IMR-90 (cell line): ENCODE measurements around the gene MS4A5. TPM values are rescaled to one million over a fixed set of nuclear protein-coding genes. Genes with fewer than 3 reads are reported as not detected.

Experiments
- ATAC-seq: fragments of 200-7000 bp; cut with Tn5 transposase; 2 replicates; pipeline ENCODE4 v1.9.1; 2020; ENCODE audit warnings: low read depth, mild to moderate bottlenecking, moderate library complexity
- BruUV-seq: library from RNA; stranded (reverse); fragments of 400-500 nt; replicated peaks from 2 replicates; lab custom pipeline; 2021; lab: Mats Ljungman, UMichigan
- CTCF ChIA-PET: fragments of 300-600 bp; formaldehyde crosslinking; extraction: SDS; loops from one replicate; lab custom pipeline; 2021; ENCODE audit warnings: antibody characterized with exemption; lab: Yijun Ruan, JAX
- POLR2A ChIA-PET: fragments of 300-600 bp; sonication (Branson Sonifier 250); formaldehyde crosslinking; loops from one replicate; lab custom pipeline; 2022; ENCODE audit warnings: antibody characterized with exemption; ENCODE audit not compliant: unreplicated experiment; lab: Charles Lee
- DNase-seq: peaks from one replicate; pipeline ENCODE4 v3.0.0; 2013
- H2AFZ ChIP-seq: replicated peaks from 2 replicates; pipeline ENCODE3; 2013; ENCODE audit warnings: low read length, mild to moderate bottlenecking; ENCODE audit not compliant: poor library complexity
- H2AK5ac ChIP-seq: 2 replicates; pipeline ENCODE4 v1.6.1; 2013; ENCODE audit warnings: low read depth, low read length, inconsistent platforms
- H2AK9ac ChIP-seq: replicated peaks from 2 replicates; pipeline ENCODE3; 2013; ENCODE audit warnings: mild to moderate bottlenecking, low read depth, low read length, moderate library complexity; ENCODE audit not compliant: poor library complexity
- H2BK120ac ChIP-seq: 2 replicates; pipeline ENCODE4 v1.6.1; 2013; ENCODE audit warnings: low read depth, low read length, inconsistent platforms
- H2BK15ac ChIP-seq: 3 replicates; pipeline ENCODE4 v1.6.1; 2013; ENCODE audit warnings: low read depth, low read length, inconsistent platforms
- H2BK20ac ChIP-seq: 2 replicates; pipeline ENCODE4 v1.6.1; 2013; ENCODE audit warnings: low read depth, mild to moderate bottlenecking, inconsistent platforms, low read length, moderate library complexity
- H2BK5ac ChIP-seq: 2 replicates; pipeline ENCODE4 v1.6.1; 2013; ENCODE audit warnings: mild to moderate bottlenecking, low read depth, low read length, inconsistent platforms; ENCODE audit not compliant: poor library complexity, severe bottlenecking
- H3K14ac ChIP-seq: replicated peaks from 2 replicates; pipeline ENCODE4 v1.6.1; 2013; ENCODE audit warnings: low read depth, low read length, inconsistent platforms
- H3K18ac ChIP-seq: 2 replicates; pipeline ENCODE4 v1.6.1; 2013; ENCODE audit warnings: low read depth, low read length, control low read depth
- H3K23ac ChIP-seq: 2 replicates; pipeline ENCODE4 v1.6.1; 2013; ENCODE audit warnings: low read depth, low read length, inconsistent platforms
- H3K27ac ChIP-seq: 2 replicates; pipeline ENCODE4 v1.5.1; 2013; ENCODE audit warnings: mild to moderate bottlenecking, control low read depth, low read length; ENCODE audit not compliant: insufficient read depth
- H3K27me3 ChIP-seq: 2 replicates; pipeline ENCODE4 v1.6.1; 2013; ENCODE audit warnings: low read length; ENCODE audit not compliant: control insufficient read depth, insufficient read depth
- H3K36me3 ChIP-seq: 2 replicates; pipeline ENCODE4 v1.6.1; 2013; ENCODE audit warnings: low read length, mixed read lengths; ENCODE audit not compliant: control insufficient read depth, insufficient read depth
- H3K4ac ChIP-seq: 2 replicates; pipeline ENCODE4 v1.6.1; 2013; ENCODE audit warnings: low read depth, low read length, inconsistent platforms
- H3K4me1 ChIP-seq: 2 replicates; pipeline ENCODE4 v1.6.1; 2013; ENCODE audit warnings: low read length, mixed read lengths; ENCODE audit not compliant: control insufficient read depth, insufficient read depth
- H3K4me2 ChIP-seq: 2 replicates; pipeline ENCODE4 v1.6.1; 2013; ENCODE audit warnings: low read depth, mild to moderate bottlenecking, control low read depth, low read length, moderate library complexity
- H3K4me3 ChIP-seq: 2 replicates; pipeline ENCODE4 v1.5.1; 2013; ENCODE audit warnings: low read depth, mild to moderate bottlenecking, control low read depth, low read length, moderate library complexity; ENCODE audit not compliant: insufficient read depth
- H3K56ac ChIP-seq: 2 replicates; pipeline ENCODE4 v1.6.1; 2013; ENCODE audit warnings: low read length, inconsistent platforms; ENCODE audit not compliant: insufficient read depth; ENCODE audit errors: extremely low read depth
- H3K79me1 ChIP-seq, 2 experiments: 2 replicates each; pipeline ENCODE4 v1.6.1; 2013; ENCODE audit warnings: low read length in 2 of 2, inconsistent platforms in 1 of 2, low read depth in 1 of 2
- H3K9ac ChIP-seq: 2 replicates; pipeline ENCODE4 v1.6.1; 2013; ENCODE audit warnings: low read depth, low read length, control low read depth
- H3K9me1 ChIP-seq: 2 replicates; pipeline ENCODE4 v1.6.1; 2013; ENCODE audit warnings: low read length, inconsistent platforms; ENCODE audit not compliant: insufficient read depth
- H3K9me3 ChIP-seq: 2 replicates; pipeline ENCODE4 v1.6.1; 2013; ENCODE audit warnings: low read length; ENCODE audit not compliant: control insufficient read depth, insufficient read depth
- H4K20me1 ChIP-seq: 2 replicates; pipeline ENCODE4 v1.6.1; 2013; ENCODE audit warnings: low read length, inconsistent platforms; ENCODE audit not compliant: insufficient read depth
- H4K5ac ChIP-seq: 2 replicates; pipeline ENCODE4 v1.6.1; 2013; ENCODE audit warnings: mild to moderate bottlenecking, low read depth, low read length, control low read depth
- H4K8ac ChIP-seq, 2 experiments: 2 replicates each; pipeline ENCODE4 v1.6.1; 2013; ENCODE audit warnings: low read depth in 2 of 2, low read length in 2 of 2, control low read depth in 1 of 2, inconsistent platforms in 1 of 2
- H4K91ac ChIP-seq: 2 replicates; pipeline ENCODE4 v1.6.1; 2013; ENCODE audit warnings: low read depth, low read length, inconsistent platforms; ENCODE audit not compliant: insufficient read depth
- BHLHE40 ChIP-seq: fragments of 150-350 bp; IDR thresholded peaks from 2 replicates; pipeline ENCODE4 v1.6.1; 2016; ENCODE audit warnings: mild to moderate bottlenecking, low read depth, low read length
- CEBPB ChIP-seq: IDR thresholded peaks from 2 replicates; pipeline ENCODE4 v1.6.1; 2012; ENCODE audit warnings: low read depth, low read length, improper control_type of control experiment
- CHD1 ChIP-seq: IDR thresholded peaks from 2 replicates; pipeline ENCODE4 v1.6.1; 2012; ENCODE audit warnings: low read depth, low read length, improper control_type of control experiment
- FOS ChIP-seq: fragments of 150-350 bp; IDR thresholded peaks from 2 replicates; pipeline ENCODE4 v1.6.1; 2016; ENCODE audit warnings: low read depth, low read length
- MAFK ChIP-seq: IDR thresholded peaks from 2 replicates; pipeline ENCODE4 v1.6.1; 2012; ENCODE audit warnings: low read depth, low read length, improper control_type of control experiment
- MAZ ChIP-seq: IDR thresholded peaks from 2 replicates; pipeline ENCODE4 v1.6.1; 2012; ENCODE audit warnings: low read depth, mild to moderate bottlenecking, low read length, improper control_type of control experiment, moderate library complexity, borderline replicate concordance
- NFE2L2 ChIP-seq: fragments of 150-350 bp; IDR thresholded peaks from 2 replicates; pipeline ENCODE4 v1.6.1; 2016; ENCODE audit warnings: low read depth, mild to moderate bottlenecking, low read length
- POLR2A ChIP-seq: IDR thresholded peaks from 2 replicates; pipeline ENCODE4 v1.6.1; 2012; ENCODE audit warnings: mild to moderate bottlenecking, low read depth, low read length
- RAD21 ChIP-seq: IDR thresholded peaks from 2 replicates; pipeline ENCODE4 v1.6.1; 2012; ENCODE audit warnings: low read length, improper control_type of control experiment
- RCOR1 ChIP-seq: IDR thresholded peaks from 2 replicates; pipeline ENCODE4 v1.6.1; 2012; ENCODE audit warnings: mild to moderate bottlenecking, low read length, improper control_type of control experiment; ENCODE audit not compliant: insufficient replicate concordance
- RFX5 ChIP-seq: IDR thresholded peaks from 2 replicates; pipeline ENCODE4 v1.8.0; 2012; ENCODE audit warnings: low read depth, mild to moderate bottlenecking, low read length, moderate library complexity
- SMC3 ChIP-seq: fragments of 150-350 bp; IDR thresholded peaks from 2 replicates; pipeline ENCODE4 v1.6.1; 2016; ENCODE audit warnings: low read depth, mild to moderate bottlenecking, antibody characterized with exemption, low read length, moderate library complexity
- WGBS, 2 experiments: methylation state at CpG; one replicate each; pipeline versions ENCODE4 v1.1.5 to v1.1.7; 2013; ENCODE audit warnings: missing lambda C conversion rate in 2 of 2; ENCODE audit not compliant: insufficient read length in 1 of 2; ENCODE audit errors: extremely low coverage in 2 of 2; 5-methylcytosine and 5-hydroxymethylcytosine counted together
- dilution Hi-C: fragments of 300-500 bp; cut with HindIII; formaldehyde crosslinking; loops from one replicate; pipeline ENCODE4 v1.14.3; 2018; ENCODE audit warnings: low sequenced_read_pairs; ENCODE audit not compliant: unreplicated experiment
- in situ Hi-C: fragments of 300-500 bp; cut with MboI; formaldehyde crosslinking; loops from 3 replicates; pipeline ENCODE4 v1.14.3; 2019; ENCODE audit warnings: low sequenced_read_pairs, inconsistent platforms, mixed read lengths
- intact Hi-C: fragments of 100-400 bp; cut with micrococcal nuclease; formaldehyde crosslinking; loops from 2 replicates; pipeline ENCODE4 v1.10.0; 2022
- polyA plus RNA-seq, 3 experiments: library from polyadenylated mRNA; depleted of rRNA; stranded (reverse); fragments of >200 nt; gene quantifications; 2 replicates each; pipeline ENCODE4 v1.2.3, GENCODE V29; 2012; ENCODE audit warnings: low replicate concordance in 1 of 3
- total RNA-seq: library from RNA; depleted of rRNA; stranded (reverse); fragments of >200 nt; gene quantifications from 2 replicates; pipeline ENCODE4 v1.2.3, GENCODE V29; 2012
- TF ChIP-seq, protein P1 (sequence below): conservative IDR thresholded peaks from 2 replicates; pipeline ENCODE4 v1.5.1; 2012; ENCODE audit warnings: mild to moderate bottlenecking, low read depth, low read length, improper control_type of control experiment
- TF ChIP-seq, protein P2 (sequence below): fragments of 150-350 bp; IDR thresholded peaks from 2 replicates; pipeline ENCODE4 v1.6.1; 2016; ENCODE audit warnings: low read depth, mild to moderate bottlenecking, low read length, moderate library complexity, borderline replicate concordance
- TF ChIP-seq, protein P3 (sequence below): fragments of 150-350 bp; IDR thresholded peaks from 2 replicates; pipeline ENCODE4 v1.6.1; 2017; ENCODE audit warnings: mild to moderate bottlenecking, antibody characterized with exemption, low read length, low read depth

MS4A5 gene
- total and polyA plus RNA-seq, 2 of the 4 experiments (the other 2 are of a cell fraction): not detected

DNA sequence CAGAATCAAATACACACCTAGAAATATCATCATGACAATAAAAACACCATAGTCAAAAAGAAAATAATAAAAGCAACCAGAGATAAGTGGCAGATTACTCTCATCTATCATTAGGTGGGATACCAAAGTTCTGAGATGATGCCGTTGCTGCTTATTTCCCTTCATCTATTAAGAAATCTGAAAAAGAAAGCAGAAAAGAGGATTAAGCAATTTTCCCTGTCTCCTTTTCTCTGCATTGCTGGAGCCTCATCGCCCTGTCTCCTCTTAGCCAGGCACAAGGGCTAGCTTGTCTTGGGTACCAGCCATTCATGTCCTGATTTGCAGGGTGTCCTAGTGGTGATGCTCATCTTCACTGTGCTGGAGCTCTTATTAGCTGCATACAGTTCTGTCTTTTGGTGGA lies 37.0 kb upstream of the MS4A5 start:
- no peak for ATAC-seq
- no CpG with 5 or more reads among the region's 2 CpGs for WGBS, 2 experiments
- POLR2A ChIA-PET: no interaction called here

More for the DNA sequence above, 37.0 kb upstream of the MS4A5 start:
- no peak overlapping the region for H3K18ac ChIP-seq
- no peak overlapping the region for H2BK120ac ChIP-seq
- peaks cover 9% of the 10 kb centered on the region for H3K9me3 ChIP-seq
- H3K23ac ChIP-seq: no peak overlapping the region
- H2BK5ac ChIP-seq: no peak overlapping the region
- no peaks in the 10 kb centered on the region for H3K9me1 ChIP-seq
- no peak overlapping the region for H3K14ac ChIP-seq
- no peak overlapping the region for H2BK20ac ChIP-seq
- intact Hi-C loops: no loop called here
- H3K27ac ChIP-seq: no peak overlapping the region
- no peaks in the 10 kb centered on the region for H3K4me1 ChIP-seq
- CTCF ChIA-PET: no interaction called here
- in situ Hi-C loops: no loop called here
- H2BK15ac ChIP-seq: no peak overlapping the region
- H4K20me1 ChIP-seq: no peaks in the 10 kb centered on the region
- H4K8ac ChIP-seq: no peak overlapping the region
- H3K56ac ChIP-seq: no peak overlapping the region
- no peak overlapping the region for H3K9ac ChIP-seq
- no peaks in the 10 kb centered on the region for H3K79me1 ChIP-seq
- H2AFZ ChIP-seq: no peak overlapping the region
- no peaks in the 10 kb centered on the region for H3K36me3 ChIP-seq
- H3K27me3 ChIP-seq: no peaks in the 10 kb centered on the region
- H4K5ac ChIP-seq: no peak overlapping the region
- no peak for DNase-seq
- no peak for TF ChIP-seq SMC3
- TF ChIP-seq POLR2A: no peak
- no peak for TF ChIP-seq NFE2L2
- TF ChIP-seq, protein P1, sequence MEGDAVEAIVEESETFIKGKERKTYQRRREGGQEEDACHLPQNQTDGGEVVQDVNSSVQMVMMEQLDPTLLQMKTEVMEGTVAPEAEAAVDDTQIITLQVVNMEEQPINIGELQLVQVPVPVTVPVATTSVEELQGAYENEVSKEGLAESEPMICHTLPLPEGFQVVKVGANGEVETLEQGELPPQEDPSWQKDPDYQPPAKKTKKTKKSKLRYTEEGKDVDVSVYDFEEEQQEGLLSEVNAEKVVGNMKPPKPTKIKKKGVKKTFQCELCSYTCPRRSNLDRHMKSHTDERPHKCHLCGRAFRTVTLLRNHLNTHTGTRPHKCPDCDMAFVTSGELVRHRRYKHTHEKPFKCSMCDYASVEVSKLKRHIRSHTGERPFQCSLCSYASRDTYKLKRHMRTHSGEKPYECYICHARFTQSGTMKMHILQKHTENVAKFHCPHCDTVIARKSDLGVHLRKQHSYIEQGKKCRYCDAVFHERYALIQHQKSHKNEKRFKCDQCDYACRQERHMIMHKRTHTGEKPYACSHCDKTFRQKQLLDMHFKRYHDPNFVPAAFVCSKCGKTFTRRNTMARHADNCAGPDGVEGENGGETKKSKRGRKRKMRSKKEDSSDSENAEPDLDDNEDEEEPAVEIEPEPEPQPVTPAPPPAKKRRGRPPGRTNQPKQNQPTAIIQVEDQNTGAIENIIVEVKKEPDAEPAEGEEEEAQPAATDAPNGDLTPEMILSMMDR: no peak
- TF ChIP-seq RFX5: no peak
- TF ChIP-seq MAZ: no peak
- no peak for TF ChIP-seq CHD1
- TF ChIP-seq, protein P2, sequence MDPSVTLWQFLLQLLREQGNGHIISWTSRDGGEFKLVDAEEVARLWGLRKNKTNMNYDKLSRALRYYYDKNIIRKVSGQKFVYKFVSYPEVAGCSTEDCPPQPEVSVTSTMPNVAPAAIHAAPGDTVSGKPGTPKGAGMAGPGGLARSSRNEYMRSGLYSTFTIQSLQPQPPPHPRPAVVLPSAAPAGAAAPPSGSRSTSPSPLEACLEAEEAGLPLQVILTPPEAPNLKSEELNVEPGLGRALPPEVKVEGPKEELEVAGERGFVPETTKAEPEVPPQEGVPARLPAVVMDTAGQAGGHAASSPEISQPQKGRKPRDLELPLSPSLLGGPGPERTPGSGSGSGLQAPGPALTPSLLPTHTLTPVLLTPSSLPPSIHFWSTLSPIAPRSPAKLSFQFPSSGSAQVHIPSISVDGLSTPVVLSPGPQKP: no peak
- no peak for TF ChIP-seq FOS
- TF ChIP-seq BHLHE40: no peak
- TF ChIP-seq, protein P3, sequence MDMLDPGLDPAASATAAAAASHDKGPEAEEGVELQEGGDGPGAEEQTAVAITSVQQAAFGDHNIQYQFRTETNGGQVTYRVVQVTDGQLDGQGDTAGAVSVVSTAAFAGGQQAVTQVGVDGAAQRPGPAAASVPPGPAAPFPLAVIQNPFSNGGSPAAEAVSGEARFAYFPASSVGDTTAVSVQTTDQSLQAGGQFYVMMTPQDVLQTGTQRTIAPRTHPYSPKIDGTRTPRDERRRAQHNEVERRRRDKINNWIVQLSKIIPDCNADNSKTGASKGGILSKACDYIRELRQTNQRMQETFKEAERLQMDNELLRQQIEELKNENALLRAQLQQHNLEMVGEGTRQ: no peak
- TF ChIP-seq RCOR1: no peak
- no peak for TF ChIP-seq MAFK
- TF ChIP-seq CEBPB: no peak
- no peak for TF ChIP-seq RAD21
- dilution Hi-C loops: no loop called here
- H3K4me3 ChIP-seq: no peak overlapping the region
- no peak overlapping the region for H3K4ac ChIP-seq
- H4K91ac ChIP-seq: no peak overlapping the region
- H2AK5ac ChIP-seq: no peak overlapping the region
- no peak overlapping the region for H2AK9ac ChIP-seq
- no TSS peak for BruUV-seq
- no peak overlapping the region for H3K4me2 ChIP-seq
